Colonic mucosa (tissue), 4 donors: ENCODE measurements around the gene ATP7B. TPM values are rescaled to one million over a fixed set of nuclear protein-coding genes. Genes with fewer than 3 reads are reported as not detected.

Experiments
- DNase-seq: peaks from one replicate; pipeline ENCODE4 v3.0.0-alpha.2; 2020
- H3K27ac ChIP-seq: fragments of 200-600 bp; one replicate; pipeline ENCODE4 v1.8.0; 2021
- H3K27me3 ChIP-seq: fragments of 200-600 bp; one replicate; pipeline ENCODE4 v1.8.0; 2021
- H3K36me3 ChIP-seq: fragments of 200-600 bp; one replicate; pipeline ENCODE4 v1.8.0; 2021
- H3K4me1 ChIP-seq: fragments of 200-600 bp; one replicate; pipeline ENCODE4 v1.8.0; 2021; ENCODE audit warnings: mild to moderate bottlenecking
- H3K4me3 ChIP-seq: fragments of 200-600 bp; one replicate; pipeline ENCODE4 v1.8.0; 2021
- H3K9ac ChIP-seq, 2 donors: one replicate each; pipeline ENCODE4 v1.7.0; 2013; ENCODE audit warnings: control low read depth in 2 of 2, low read depth in 2 of 2, low read length in 2 of 2
- H3K9me3 ChIP-seq: fragments of 200-600 bp; one replicate; pipeline ENCODE4 v1.8.0; 2021
- intact Hi-C: fragments of 100-400 bp; cut with DNase I; formaldehyde crosslinking; loops from one replicate; pipeline ENCODE4 v1.14.1; 2022
- total RNA-seq, 2 donors: library from RNA; stranded (reverse); fragmentation: NEBNext Ultra II Directional in 1 of 2; extraction: Animal tissue kit (Norgen Biotek cat#: 25700) in 1 of 2; gene quantifications; one replicate each; pipeline ENCODE4 v1.2.1, GENCODE V29; 2021
- TF ChIP-seq, protein P1 (sequence below): fragments of 200-600 bp; IDR thresholded peaks from one replicate; pipeline ENCODE4 v1.8.0; 2022; ENCODE audit warnings: antibody characterized with exemption, mild to moderate bottlenecking
- donor health status: healthy.
- donor health status: DM: no; HTN: no; CAD: no.
- donor health status: DM: no; HTN: no; CAD: no.

ATP7B gene
- total RNA-seq, 2 donors from 2014 or later = 14.0 to 18.8 TPM

DNA sequence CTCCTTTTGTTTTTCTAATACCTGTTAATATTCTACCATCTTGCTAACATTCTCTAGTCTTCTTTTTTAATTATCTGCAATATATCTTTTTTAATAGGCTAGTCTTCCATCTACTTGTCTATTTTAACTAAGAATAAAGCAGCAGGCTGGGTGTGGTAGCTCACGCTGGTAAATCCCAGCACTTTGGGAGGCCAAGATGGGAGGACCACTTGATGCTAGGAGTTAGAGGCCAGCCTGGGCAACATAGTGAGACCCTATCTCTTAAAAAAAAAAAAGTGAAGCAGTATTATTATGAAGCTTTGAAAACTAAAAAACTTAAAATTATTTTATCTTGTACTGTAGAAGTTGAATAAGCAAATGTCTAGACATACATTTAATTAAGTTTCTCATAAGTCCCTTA lies 16.6 kb upstream of the ATP7B start:
- peaks cover 7% of the 10 kb centered on the region for H3K36me3 ChIP-seq
- intact Hi-C loops = no loop called here
- H3K27ac ChIP-seq = no peak overlapping the region
- no peaks in the 10 kb centered on the region for H3K4me1 ChIP-seq
- DNase-seq = no peak
- TF ChIP-seq, protein P1, sequence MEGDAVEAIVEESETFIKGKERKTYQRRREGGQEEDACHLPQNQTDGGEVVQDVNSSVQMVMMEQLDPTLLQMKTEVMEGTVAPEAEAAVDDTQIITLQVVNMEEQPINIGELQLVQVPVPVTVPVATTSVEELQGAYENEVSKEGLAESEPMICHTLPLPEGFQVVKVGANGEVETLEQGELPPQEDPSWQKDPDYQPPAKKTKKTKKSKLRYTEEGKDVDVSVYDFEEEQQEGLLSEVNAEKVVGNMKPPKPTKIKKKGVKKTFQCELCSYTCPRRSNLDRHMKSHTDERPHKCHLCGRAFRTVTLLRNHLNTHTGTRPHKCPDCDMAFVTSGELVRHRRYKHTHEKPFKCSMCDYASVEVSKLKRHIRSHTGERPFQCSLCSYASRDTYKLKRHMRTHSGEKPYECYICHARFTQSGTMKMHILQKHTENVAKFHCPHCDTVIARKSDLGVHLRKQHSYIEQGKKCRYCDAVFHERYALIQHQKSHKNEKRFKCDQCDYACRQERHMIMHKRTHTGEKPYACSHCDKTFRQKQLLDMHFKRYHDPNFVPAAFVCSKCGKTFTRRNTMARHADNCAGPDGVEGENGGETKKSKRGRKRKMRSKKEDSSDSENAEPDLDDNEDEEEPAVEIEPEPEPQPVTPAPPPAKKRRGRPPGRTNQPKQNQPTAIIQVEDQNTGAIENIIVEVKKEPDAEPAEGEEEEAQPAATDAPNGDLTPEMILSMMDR = no peak
- H3K27me3 ChIP-seq = no peaks in the 10 kb centered on the region
- no peaks in the 10 kb centered on the region for H3K9me3 ChIP-seq
- no peak overlapping the region for H3K4me3 ChIP-seq
- H3K9ac ChIP-seq = no peak overlapping the region

DNA sequence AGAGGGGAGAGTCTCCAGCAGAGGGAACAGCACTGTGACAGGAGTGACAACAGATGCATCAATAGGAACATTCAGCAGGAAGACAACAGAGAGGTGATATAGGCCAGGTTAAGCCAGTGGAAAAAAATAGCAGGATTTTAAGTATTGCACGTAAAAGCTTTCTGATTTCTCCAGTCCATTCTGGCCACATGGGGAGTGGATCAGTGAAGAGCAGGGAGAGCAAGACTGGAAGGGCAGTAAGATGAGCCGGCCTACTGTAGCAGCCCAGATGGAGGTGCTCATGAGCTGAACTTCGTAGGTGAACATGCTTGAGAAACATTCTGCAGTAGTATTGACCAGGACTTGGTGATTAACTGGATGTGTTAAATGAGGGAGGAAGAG lies 15.0 kb upstream of the ATP7B start:
- H3K9ac ChIP-seq = no peak overlapping the region
- intact Hi-C loops = no loop called here

DNA sequence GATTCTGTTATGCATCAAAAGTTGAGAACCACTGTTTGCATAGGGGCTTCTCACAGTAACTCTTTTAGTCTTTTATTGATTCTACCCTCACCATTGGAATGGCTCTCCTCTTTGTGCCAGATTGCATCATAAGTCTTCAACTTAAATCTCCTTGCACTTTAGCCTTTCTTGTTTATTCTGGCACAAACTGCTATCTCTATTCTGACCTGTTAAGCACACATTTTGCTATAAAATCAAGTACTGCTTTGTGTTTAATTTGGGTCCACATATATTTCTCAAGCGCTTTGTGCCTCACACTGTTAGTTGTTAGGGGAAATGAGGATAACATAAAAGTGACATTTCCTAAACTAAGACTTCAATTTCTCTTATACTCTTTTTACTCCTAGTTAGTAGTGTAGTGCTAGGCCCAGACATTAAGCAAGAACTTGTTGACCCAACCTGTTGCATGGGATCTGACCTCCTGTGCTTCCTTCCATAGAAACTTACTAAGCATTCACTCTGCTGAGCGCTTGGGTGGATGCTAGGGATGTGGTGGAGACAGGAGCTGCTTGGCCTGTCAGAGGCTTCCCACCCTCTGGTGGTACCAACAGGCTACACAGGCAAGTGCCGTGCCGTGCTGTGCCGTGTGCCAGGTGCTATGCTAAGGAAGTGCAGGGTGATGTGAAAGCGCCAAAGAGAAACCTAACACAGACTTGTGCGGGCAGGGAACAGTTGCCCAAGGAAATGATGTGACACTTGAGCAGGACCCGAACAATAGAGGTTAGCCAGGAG lies 14.4 kb upstream of the ATP7B start:
- DNase-seq = no peak
- peaks cover 7% of the 10 kb centered on the region for H3K36me3 ChIP-seq
- TF ChIP-seq, protein P1 = no peak

More for the DNA sequence above, 15.0 kb upstream of the ATP7B start:
- Histone ChIP-seq H3K4me3 (no peak overlapping the region), H3K36me3 (peaks cover 7% of the 10 kb centered on the region), H3K4me1 (no peaks in the 10 kb centered on the region), H3K27me3 (no peaks in the 10 kb centered on the region), H3K9me3 (no peaks in the 10 kb centered on the region), H3K27ac (no peak overlapping the region)
- DNase-seq = no peak
- TF ChIP-seq, protein P1 = no peak

DNA sequence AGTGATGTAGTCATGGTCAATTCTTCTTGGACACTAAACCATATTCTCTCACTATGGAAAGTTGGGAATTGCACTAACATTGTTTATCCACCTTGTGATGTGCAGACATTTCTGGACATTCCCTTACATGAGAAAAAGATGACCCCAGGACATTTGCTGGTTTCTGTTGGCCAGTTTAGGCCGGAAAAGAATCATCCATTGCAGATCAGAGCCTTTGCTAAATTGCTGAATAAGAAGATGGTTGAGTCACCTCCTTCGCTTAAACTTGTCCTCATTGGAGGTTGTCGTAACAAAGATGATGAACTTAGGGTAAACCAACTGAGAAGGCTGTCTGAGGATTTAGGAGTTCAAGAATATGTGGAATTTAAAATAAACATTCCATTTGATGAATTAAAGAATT lies 13.2 kb upstream of the ATP7B start, which contains the start of gene UTP14C:
Gene UTP14C, plus strand, starts transcription at position 211 of the 400 bp plus-strand sequence. CDS start 4,114 bp downstream, outside the sequence.
- Histone ChIP-seq H3K4me1 (no peaks in the 10 kb centered on the region), H3K4me3 (no peak within 1 kb of the TSS), H3K27ac (no peak within 1 kb of the TSS), H3K27me3 (no peaks in the 10 kb centered on the region), H3K36me3 (peaks cover 7% of the 10 kb centered on the region), H3K9me3 (no peaks in the 10 kb centered on the region), H3K9ac (no peak within 1 kb of the TSS)
- TF ChIP-seq, protein P1 = no peak
- intact Hi-C loops = no loop called here
- DNase-seq = no peak

More for the DNA sequence above, 14.4 kb upstream of the ATP7B start:
- Histone ChIP-seq H3K4me1 (no peaks in the 10 kb centered on the region), H3K9ac (no peak overlapping the region), H3K4me3 (no peak overlapping the region), H3K9me3 (no peaks in the 10 kb centered on the region), H3K27me3 (no peaks in the 10 kb centered on the region), H3K27ac (no peak overlapping the region)
- intact Hi-C loops = no loop called here

DNA sequence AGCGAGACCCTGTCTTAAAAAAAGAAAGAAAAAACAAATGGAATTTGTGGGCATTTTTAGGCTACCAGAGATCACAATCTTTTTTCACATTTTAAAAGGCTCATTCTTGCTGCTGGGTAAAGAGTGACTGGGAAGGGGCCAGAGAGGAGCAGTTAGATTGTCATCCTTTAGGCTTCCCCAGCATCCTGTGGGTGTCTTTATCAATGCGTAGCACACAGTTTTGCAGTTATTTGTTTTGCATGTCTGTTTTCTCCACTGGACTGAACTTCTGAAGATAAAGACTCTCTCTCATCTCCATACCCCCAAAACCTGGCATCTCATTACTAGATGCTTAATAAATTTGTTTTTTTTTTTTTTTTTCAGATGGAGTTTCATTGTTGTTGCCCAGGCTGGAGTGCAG lies 11.1 kb upstream of the ATP7B start:
- TF ChIP-seq, protein P1 = no peak
- no peaks in the 10 kb centered on the region for H3K4me1 ChIP-seq
- H3K9me3 ChIP-seq = no peaks in the 10 kb centered on the region
- no peaks in the 10 kb centered on the region for H3K27me3 ChIP-seq
- intact Hi-C loops = no loop called here
- DNase-seq = no peak
- no peak overlapping the region for H3K9ac ChIP-seq
- H3K36me3 ChIP-seq = peaks cover 7% of the 10 kb centered on the region
- no peak overlapping the region for H3K27ac ChIP-seq
- no peak overlapping the region for H3K4me3 ChIP-seq
